ENCODE measurements around the gene TOP1. TPM values are rescaled to one million over a fixed set of nuclear protein-coding genes. Genes with fewer than 3 reads are reported as not detected.

Gene TOP1
- total RNA-seq, 1 donor from 2014 or later: 84.6 TPM

DNA sequence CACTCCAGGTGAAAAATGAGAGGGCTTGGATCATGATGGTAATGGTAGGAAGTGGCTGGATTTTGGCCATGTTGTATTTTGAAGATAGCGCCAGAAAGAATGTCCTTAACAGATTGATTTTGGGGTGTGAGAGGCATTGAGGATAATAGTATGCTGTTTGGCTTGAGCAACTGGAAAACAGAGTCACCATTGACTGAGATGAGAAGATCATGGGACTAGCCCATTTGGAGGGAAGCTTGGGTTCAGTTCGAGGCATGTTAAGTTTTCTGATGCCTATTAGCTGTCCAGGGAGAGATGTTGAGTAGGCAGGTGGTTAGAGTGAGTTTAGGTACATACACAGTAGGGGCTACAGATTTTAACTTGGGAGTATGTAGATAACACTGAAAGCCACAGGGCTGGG, 132.1 kb downstream of the TOP1 start:
- Mint-ChIP-seq H3K36me3 (peaks cover 34% of the 10 kb centered on the region), H3K27ac (peak overlapping the region; percentile 15), H3K4me3 (no peak overlapping the region), H3K9me3 (no peaks in the 10 kb centered on the region), H3K27me3 (no peaks in the 10 kb centered on the region), H3K4me1 (ENCODE audit: unreplicated experiment) (peaks cover 38% of the 10 kb centered on the region)
- TF ChIP-seq, protein P1, sequence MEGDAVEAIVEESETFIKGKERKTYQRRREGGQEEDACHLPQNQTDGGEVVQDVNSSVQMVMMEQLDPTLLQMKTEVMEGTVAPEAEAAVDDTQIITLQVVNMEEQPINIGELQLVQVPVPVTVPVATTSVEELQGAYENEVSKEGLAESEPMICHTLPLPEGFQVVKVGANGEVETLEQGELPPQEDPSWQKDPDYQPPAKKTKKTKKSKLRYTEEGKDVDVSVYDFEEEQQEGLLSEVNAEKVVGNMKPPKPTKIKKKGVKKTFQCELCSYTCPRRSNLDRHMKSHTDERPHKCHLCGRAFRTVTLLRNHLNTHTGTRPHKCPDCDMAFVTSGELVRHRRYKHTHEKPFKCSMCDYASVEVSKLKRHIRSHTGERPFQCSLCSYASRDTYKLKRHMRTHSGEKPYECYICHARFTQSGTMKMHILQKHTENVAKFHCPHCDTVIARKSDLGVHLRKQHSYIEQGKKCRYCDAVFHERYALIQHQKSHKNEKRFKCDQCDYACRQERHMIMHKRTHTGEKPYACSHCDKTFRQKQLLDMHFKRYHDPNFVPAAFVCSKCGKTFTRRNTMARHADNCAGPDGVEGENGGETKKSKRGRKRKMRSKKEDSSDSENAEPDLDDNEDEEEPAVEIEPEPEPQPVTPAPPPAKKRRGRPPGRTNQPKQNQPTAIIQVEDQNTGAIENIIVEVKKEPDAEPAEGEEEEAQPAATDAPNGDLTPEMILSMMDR (conservative IDR thresholded peaks at IDR 0.05): no peak
- DNase-seq (ENCODE audit: extremely low spot score, unreplicated experiment): no peak

DNA sequence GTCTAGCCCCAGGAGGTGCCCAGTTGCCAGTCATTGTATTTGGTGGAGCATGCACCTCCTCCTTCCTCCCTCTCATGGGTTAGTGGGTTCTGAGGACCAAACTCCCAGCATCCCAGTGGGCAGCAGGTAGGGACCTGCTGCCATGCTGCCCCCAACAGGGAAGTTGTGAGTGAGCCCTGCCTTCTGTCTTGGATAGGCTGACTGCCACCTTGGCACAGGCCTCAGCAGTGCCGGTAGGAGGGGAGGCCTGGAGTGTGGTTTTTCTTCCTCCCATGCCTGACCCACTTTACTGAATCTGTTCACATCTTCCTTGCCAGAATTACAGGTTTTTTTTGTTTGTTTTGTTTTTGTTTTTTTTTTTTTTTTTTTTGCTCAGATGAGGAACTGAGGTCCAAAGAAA, 133.3 kb downstream of the TOP1 start:
- Mint-ChIP-seq H3K9me3 (no peaks in the 10 kb centered on the region), H3K4me3 (no peak overlapping the region), H3K4me1 (ENCODE audit: unreplicated experiment) (peaks cover 36% of the 10 kb centered on the region), H3K27ac (peak overlapping the region; percentile 56), H3K27me3 (no peaks in the 10 kb centered on the region), H3K36me3 (peaks cover 37% of the 10 kb centered on the region)
- TF ChIP-seq, protein P1 (conservative IDR thresholded peaks at IDR 0.05): no peak
- DNase-seq (ENCODE audit: extremely low spot score, unreplicated experiment): no peak

DNA sequence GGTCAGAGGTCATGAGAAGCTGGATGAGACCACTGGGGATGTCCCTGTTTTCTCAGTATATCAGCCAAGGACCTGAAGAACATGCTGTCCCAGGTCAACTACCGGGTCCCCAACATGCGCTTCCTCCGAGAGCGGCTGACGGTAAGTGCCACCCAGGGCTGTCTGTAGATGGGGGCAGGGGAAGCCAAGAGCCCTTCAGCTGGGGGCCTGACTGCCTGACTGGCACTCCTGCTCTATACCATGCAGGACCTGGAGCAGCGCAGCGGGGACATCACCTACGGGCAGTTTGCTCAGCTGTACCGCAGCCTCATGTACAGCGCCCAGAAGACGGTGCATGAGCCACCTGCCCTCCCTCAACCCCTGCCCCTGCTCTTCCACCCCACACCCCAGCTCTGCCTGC, 133.8 kb downstream of the TOP1 start:
- H3K4me1 Mint-ChIP-seq (ENCODE audit: unreplicated experiment): peaks cover 31% of the 10 kb centered on the region
- TF ChIP-seq, protein P1 (conservative IDR thresholded peaks at IDR 0.05): no peak
- no peak overlapping the region for H3K27ac Mint-ChIP-seq
- no peaks in the 10 kb centered on the region for H3K9me3 Mint-ChIP-seq
- no peak overlapping the region for H3K4me3 Mint-ChIP-seq
- DNase-seq (ENCODE audit: extremely low spot score, unreplicated experiment): no peak
- peaks cover 37% of the 10 kb centered on the region for H3K36me3 Mint-ChIP-seq
- H3K27me3 Mint-ChIP-seq: no peaks in the 10 kb centered on the region

DNA sequence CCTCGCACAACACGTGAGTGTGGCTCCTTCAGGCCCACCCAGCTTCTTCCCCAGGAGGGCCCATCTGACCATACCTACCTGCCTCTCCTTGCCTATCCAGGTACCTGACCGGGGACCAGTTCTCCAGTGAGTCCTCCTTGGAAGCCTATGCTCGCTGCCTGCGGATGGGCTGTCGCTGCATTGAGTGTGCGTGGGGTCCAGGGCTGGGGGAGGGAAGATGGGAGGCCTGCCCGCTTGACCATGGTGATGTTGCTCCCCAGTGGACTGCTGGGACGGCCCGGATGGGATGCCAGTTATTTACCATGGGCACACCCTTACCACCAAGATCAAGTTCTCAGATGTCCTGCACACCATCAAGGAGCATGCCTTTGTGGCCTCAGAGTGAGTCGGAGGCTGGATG, 135.2 kb downstream of the TOP1 start:
- TF ChIP-seq, protein P1 (conservative IDR thresholded peaks at IDR 0.05): no peak

DNA sequence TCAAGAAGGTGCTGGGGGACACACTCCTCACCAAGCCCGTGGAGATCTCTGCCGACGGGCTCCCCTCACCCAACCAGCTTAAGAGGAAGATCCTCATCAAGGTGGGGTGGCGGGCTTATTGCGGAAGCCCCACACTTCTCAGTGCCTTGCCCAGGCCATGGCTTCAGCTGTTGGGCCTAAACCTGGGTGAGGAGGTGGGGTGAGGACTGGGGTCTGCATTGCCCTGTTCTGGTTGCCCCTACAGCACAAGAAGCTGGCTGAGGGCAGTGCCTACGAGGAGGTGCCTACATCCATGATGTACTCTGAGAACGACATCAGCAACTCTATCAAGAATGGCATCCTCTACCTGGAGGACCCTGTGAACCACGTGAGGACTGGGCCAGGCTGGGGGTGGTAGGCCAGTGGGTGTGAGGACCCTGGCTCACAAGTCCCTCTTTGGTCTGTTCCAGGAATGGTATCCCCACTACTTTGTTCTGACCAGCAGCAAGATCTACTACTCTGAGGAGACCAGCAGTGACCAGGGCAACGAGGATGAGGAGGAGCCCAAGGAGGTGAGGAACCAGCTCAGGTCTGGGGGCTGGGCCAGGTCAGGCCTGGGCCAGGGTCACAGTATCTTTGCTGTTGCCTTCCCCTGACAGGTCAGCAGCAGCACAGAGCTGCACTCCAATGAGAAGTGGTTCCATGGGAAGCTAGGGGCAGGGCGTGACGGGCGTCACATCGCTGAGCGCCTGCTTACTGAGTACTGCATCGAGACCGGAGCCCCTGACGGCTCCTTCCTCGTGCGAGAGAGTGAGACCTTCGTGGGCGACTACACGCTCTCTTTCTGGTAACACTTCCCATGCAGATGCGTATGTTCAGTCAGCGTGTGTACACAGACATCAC, 136.6 kb downstream of the TOP1 start:
- Mint-ChIP-seq H3K27ac (no peak overlapping the region), H3K36me3 (peaks cover 23% of the 10 kb centered on the region)

More for the DNA sequence above, 135.2 kb downstream of the TOP1 start:
- Mint-ChIP-seq H3K4me1 (ENCODE audit: unreplicated experiment) (peaks cover 18% of the 10 kb centered on the region), H3K36me3 (peaks cover 33% of the 10 kb centered on the region), H3K27me3 (no peaks in the 10 kb centered on the region), H3K4me3 (no peak overlapping the region), H3K27ac (no peak overlapping the region), H3K9me3 (no peaks in the 10 kb centered on the region)
- DNase-seq (ENCODE audit: extremely low spot score, unreplicated experiment): no peak

More for the DNA sequence above, 136.6 kb downstream of the TOP1 start:
- Mint-ChIP-seq H3K4me1 (ENCODE audit: unreplicated experiment) (peaks cover 9% of the 10 kb centered on the region), H3K9me3 (no peaks in the 10 kb centered on the region), H3K4me3 (no peak overlapping the region), H3K27me3 (no peaks in the 10 kb centered on the region)
- TF ChIP-seq, protein P1 (conservative IDR thresholded peaks at IDR 0.05): no peak
- no peak for DNase-seq (ENCODE audit: extremely low spot score, unreplicated experiment)

Data from type B pancreatic cell (in vitro differentiated cells).